Neuronal stem cell (in vitro differentiated cells): ENCODE results near the gene PIMREG.
A peak's percentile ranks its signal among the peaks of the same experiment; 100 is the strongest.

Source experiments
- DNase-seq: peaks from one replicate; pipeline ENCODE4 v3.0.0-alpha.2; 2013; ENCODE audit warnings: low spot score
- H2AFZ ChIP-seq: one replicate; pipeline ENCODE4 v1.6.1; 2013; ENCODE audit warnings: mild to moderate bottlenecking, low read length, inconsistent platforms
- H2AK5ac ChIP-seq: 2 replicates; pipeline ENCODE4 v1.6.1; 2013; ENCODE audit warnings: low read depth, mild to moderate bottlenecking, inconsistent platforms, low read length, moderate library complexity, mixed read lengths
- H2BK120ac ChIP-seq: 2 replicates; pipeline ENCODE4 v1.6.1; 2013; ENCODE audit warnings: low read depth, mild to moderate bottlenecking, inconsistent platforms, low read length, moderate library complexity, mixed read lengths
- H2BK12ac ChIP-seq: one replicate; pipeline ENCODE4 v1.6.1; 2013; ENCODE audit warnings: low read length, inconsistent platforms
- H2BK15ac ChIP-seq: 2 replicates; pipeline ENCODE4 v1.6.1; 2013; ENCODE audit warnings: mild to moderate bottlenecking, low read length, inconsistent platforms, mixed read lengths
- H2BK5ac ChIP-seq: one replicate; pipeline ENCODE4 v1.6.1; 2013; ENCODE audit warnings: inconsistent platforms, mild to moderate bottlenecking, low read length, moderate library complexity
- H3K14ac ChIP-seq: one replicate; pipeline ENCODE4 v1.6.1; 2013; ENCODE audit warnings: low read length, inconsistent platforms
- H3K18ac ChIP-seq: 2 replicates; pipeline ENCODE4 v1.6.1; 2013; ENCODE audit warnings: low read length, inconsistent platforms
- H3K23ac ChIP-seq: 2 replicates; pipeline ENCODE4 v1.6.1; 2013; ENCODE audit warnings: low read depth, mild to moderate bottlenecking, mixed read lengths, low read length, inconsistent platforms; ENCODE audit not compliant: poor library complexity
- H3K27ac ChIP-seq: replicated peaks from 3 replicates; pipeline ENCODE4 v1.5.1; 2013; ENCODE audit warnings: low read length, inconsistent platforms
- H3K27me3 ChIP-seq, 3 experiments: 2 replicates each; pipeline ENCODE4 v1.6.1; 2013; ENCODE audit warnings: low read length in 3 of 3, mild to moderate bottlenecking in 2 of 3, inconsistent platforms in 1 of 3, low read depth in 1 of 3, mixed read lengths in 1 of 3, moderate library complexity in 1 of 3; ENCODE audit not compliant: control insufficient read depth in 3 of 3, insufficient read depth in 3 of 3
- H3K36me3 ChIP-seq, 2 donors: replicated peaks in 1 of 2; 2 replicates each; pipeline ENCODE4 v1.6.1; 2013; ENCODE audit warnings: low read length in 2 of 2; ENCODE audit not compliant: control insufficient read depth in 2 of 2, insufficient read depth in 2 of 2
- H3K4ac ChIP-seq: 2 replicates; pipeline ENCODE4 v1.6.1; 2013; ENCODE audit warnings: inconsistent platforms, mild to moderate bottlenecking, low read length, moderate library complexity
- H3K4me1 ChIP-seq, 2 donors: 1 replicate in 1 of 2; 2 replicates in 1 of 2; pipeline ENCODE4 v1.6.1; 2013; ENCODE audit warnings: low read length in 2 of 2, low read depth in 1 of 2; ENCODE audit not compliant: control insufficient read depth in 2 of 2, insufficient read depth in 1 of 2
- H3K4me2 ChIP-seq: one replicate; pipeline ENCODE4 v1.6.1; 2013; ENCODE audit warnings: mild to moderate bottlenecking, low read length, inconsistent platforms; ENCODE audit not compliant: insufficient read depth, poor library complexity, severe bottlenecking
- H3K4me3 ChIP-seq, 2 donors: 2 replicates each; pipeline ENCODE4 v1.5.1; 2013; ENCODE audit warnings: low read length in 2 of 2, mild to moderate bottlenecking in 2 of 2, inconsistent platforms in 1 of 2, moderate library complexity in 1 of 2
- H3K79me1 ChIP-seq: one replicate; pipeline ENCODE4 v1.6.1; 2013; ENCODE audit warnings: low read depth, mild to moderate bottlenecking, inconsistent platforms, low read length, moderate library complexity
- H3K9ac ChIP-seq: one replicate; pipeline ENCODE4 v1.6.1; 2013; ENCODE audit warnings: mild to moderate bottlenecking, low read depth, low read length, inconsistent platforms; ENCODE audit not compliant: poor library complexity
- H3K9me3 ChIP-seq, 2 donors: replicated peaks in 1 of 2; 2 replicates each; pipeline versions ENCODE3 to v1.6.1; 2013; ENCODE audit warnings: low read length in 2 of 2, mild to moderate bottlenecking in 2 of 2, inconsistent platforms in 1 of 2, low read depth in 1 of 2, mixed read lengths in 1 of 2, moderate library complexity in 1 of 2; ENCODE audit not compliant: control insufficient read depth in 2 of 2, insufficient read depth in 1 of 2
- H4K8ac ChIP-seq: one replicate; pipeline ENCODE4 v1.6.1; 2013; ENCODE audit warnings: low read depth, mild to moderate bottlenecking, inconsistent platforms, low read length, moderate library complexity
- H4K91ac ChIP-seq: one replicate; pipeline ENCODE4 v1.6.1; 2013; ENCODE audit warnings: low read length, low read depth, mild to moderate bottlenecking, inconsistent platforms; ENCODE audit not compliant: poor library complexity
- WGBS, 2 donors: extraction: QIAGEN DNeasy Blood & Tissue Kit; methylation state at CpG; one replicate each; pipeline ENCODE4 v1.1.7; 2013; ENCODE audit warnings: missing lambda C conversion rate in 2 of 2, mixed read lengths in 1 of 2; ENCODE audit not compliant: insufficient read length in 2 of 2, insufficient replicate concordance in 1 of 2; ENCODE audit errors: extremely low coverage in 2 of 2; 5-methylcytosine and 5-hydroxymethylcytosine counted together

The PIMREG gene

DNA sequence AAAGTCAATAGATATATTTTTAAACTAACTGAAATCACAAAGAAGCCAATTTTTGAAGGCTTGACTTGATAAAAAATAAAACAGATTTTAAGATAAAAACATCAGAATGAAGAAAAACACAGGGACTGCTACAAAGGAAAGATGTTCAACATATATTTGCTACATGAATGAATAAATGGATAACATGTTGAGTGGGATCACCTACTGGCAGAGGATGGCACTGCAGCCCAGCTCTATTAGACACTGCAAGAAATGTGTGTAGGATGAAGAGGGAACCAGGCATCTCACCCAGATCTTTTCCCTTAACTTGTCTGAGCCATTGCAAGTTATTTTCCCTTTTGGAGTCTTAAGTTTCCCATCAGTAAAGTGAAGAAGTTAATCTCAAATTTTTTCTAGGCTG lies 13.5 kb upstream of the PIMREG start:
- Histone ChIP-seq H3K27ac (no peak overlapping the region), H2AFZ (no peak overlapping the region), H3K4ac (no peak overlapping the region), H2BK15ac (no peak overlapping the region), H3K14ac (no peak overlapping the region), H3K4me1 (peaks cover 6 to 20% of the 10 kb centered on the region in 2 donors), H2BK120ac (no peak overlapping the region), H3K79me1 (no peaks in the 10 kb centered on the region), H3K18ac (no peak overlapping the region), H3K27me3 (no peaks in the 10 kb centered on the region), H3K4me3 (no peak overlapping the region), H3K36me3 (no peaks in the 10 kb centered on the region), H2BK12ac (no peak overlapping the region), H4K91ac (no peak overlapping the region), H3K4me2 (no peak overlapping the region), H2BK5ac (no peak overlapping the region), H3K9me3 (no peaks in the 10 kb centered on the region), H4K8ac (no peak overlapping the region), H3K23ac (no peak overlapping the region), H2AK5ac (no peak overlapping the region), H3K9ac (no peak overlapping the region)
- no peak for DNase-seq

DNA sequence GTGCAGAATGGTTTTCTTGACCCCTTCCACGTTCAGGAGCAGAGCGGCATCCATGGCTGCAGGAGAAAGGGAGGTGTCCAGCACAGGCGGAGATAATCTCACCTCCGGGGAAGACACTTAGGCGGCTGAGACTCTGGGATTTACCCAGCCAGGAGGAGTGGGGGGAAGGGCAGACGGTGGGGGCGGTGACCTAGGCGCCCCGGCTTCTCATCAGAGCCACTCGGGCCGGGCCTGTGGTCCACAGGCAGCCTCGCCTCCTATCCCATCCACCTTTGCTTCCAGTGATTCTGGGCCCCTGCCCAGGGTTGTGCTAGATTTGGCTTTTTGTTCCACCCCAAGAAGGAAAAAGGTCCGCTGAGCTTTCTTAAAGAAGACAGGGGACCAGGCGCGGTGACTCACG lies 9.2 kb upstream of the PIMREG start, which contains the start of gene AIPL1:
Gene AIPL1, minus strand, starts transcription at position 71 of the 400 bp plus-strand sequence. Its CDS starts 17 bp downstream, at position 54.
- H3K23ac ChIP-seq: peak within 1 kb of the TSS; percentile 44

DNA sequence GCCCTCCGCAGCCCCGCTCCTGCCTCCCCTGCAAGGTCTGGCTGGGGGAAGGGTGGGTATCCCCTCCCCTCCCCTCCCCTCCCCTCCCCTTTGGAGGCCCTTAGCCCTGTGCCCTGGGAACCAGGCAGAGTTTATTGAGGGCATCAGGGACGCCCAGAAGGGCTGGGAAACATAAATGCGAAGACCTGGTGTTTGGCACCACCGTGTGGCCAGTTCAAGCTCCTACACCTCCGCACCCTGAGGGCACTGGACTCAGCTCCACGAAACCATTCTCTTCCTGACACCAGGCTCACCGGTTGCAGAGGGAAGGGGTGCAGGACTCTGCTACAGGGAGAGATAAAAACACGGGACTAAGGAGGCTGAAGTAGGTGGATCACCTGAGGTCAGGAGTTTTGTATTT lies 8.3 kb upstream of the PIMREG start:
- H2BK15ac ChIP-seq: peak overlapping the region; percentile 90
- WGBS, 2 donors: no CpG with 5 or more reads among the region's 9 CpGs
- no peak overlapping the region for H2BK12ac ChIP-seq
- H3K79me1 ChIP-seq: no peaks in the 10 kb centered on the region
- no peak overlapping the region for H4K8ac ChIP-seq
- H3K4me1 ChIP-seq: peaks cover 13 to 24% of the 10 kb centered on the region in 2 donors
- H3K4me2 ChIP-seq: no peak overlapping the region
- peak overlapping the region; percentile 62 for H2BK120ac ChIP-seq
- H3K9ac ChIP-seq: no peak overlapping the region
- H3K23ac ChIP-seq: no peak overlapping the region
- no peak overlapping the region for H3K27ac ChIP-seq
- no peak overlapping the region for H4K91ac ChIP-seq
- H3K18ac ChIP-seq: peak overlapping the region; percentile 94
- no peak overlapping the region for H3K14ac ChIP-seq
- H2AK5ac ChIP-seq: peak overlapping the region; percentile 77
- DNase-seq: peak; percentile 64
- no peaks in the 10 kb centered on the region for H3K9me3 ChIP-seq
- no peak overlapping the region for H2BK5ac ChIP-seq
- H3K4ac ChIP-seq: no peak overlapping the region
- H3K36me3 ChIP-seq: no peaks in the 10 kb centered on the region
- no peak overlapping the region for H3K4me3 ChIP-seq
- peak overlapping the region; percentile 71 for H2AFZ ChIP-seq
- H3K27me3 ChIP-seq: no peaks in the 10 kb centered on the region

More for the DNA sequence above, 9.2 kb upstream of the PIMREG start, which contains the start of gene AIPL1:
- no peaks in the 10 kb centered on the region for H3K36me3 ChIP-seq
- peak within 1 kb of the TSS; percentile 62 for H2BK120ac ChIP-seq
- no peaks in the 10 kb centered on the region for H3K27me3 ChIP-seq
- H2BK12ac ChIP-seq: no peak within 1 kb of the TSS
- H3K4me2 ChIP-seq: no peak within 1 kb of the TSS
- H2BK5ac ChIP-seq: peak within 1 kb of the TSS; percentile 79
- H2BK15ac ChIP-seq: peak within 1 kb of the TSS; percentile 95
- DNase-seq: no peak
- peak within 1 kb of the TSS; percentile 60 for H3K4ac ChIP-seq
- H4K91ac ChIP-seq: no peak within 1 kb of the TSS
- H3K79me1 ChIP-seq: no peaks in the 10 kb centered on the region
- no peak within 1 kb of the TSS for H4K8ac ChIP-seq
- H2AFZ ChIP-seq: peak within 1 kb of the TSS; percentile 71
- H3K27ac ChIP-seq: no peak within 1 kb of the TSS
- peak within 1 kb of the TSS; percentile 94 for H3K18ac ChIP-seq
- H3K9ac ChIP-seq: no peak within 1 kb of the TSS
- no peak within 1 kb of the TSS for H3K4me3 ChIP-seq
- peaks cover 10 to 15% of the 10 kb centered on the region in 2 donors for H3K4me1 ChIP-seq
- no peaks in the 10 kb centered on the region for H3K9me3 ChIP-seq
- no peak within 1 kb of the TSS for H3K14ac ChIP-seq
- no CpG with 5 or more reads among the region's 16 CpGs for WGBS, 2 donors
- H2AK5ac ChIP-seq: peak within 1 kb of the TSS; percentile 98

- H2AFZ ChIP-seq: no peak overlapping the region
- no peak overlapping the region for H2BK15ac ChIP-seq
- H3K23ac ChIP-seq: no peak overlapping the region
- H3K36me3 ChIP-seq: no peaks in the 10 kb centered on the region
- no peak overlapping the region for H2BK12ac ChIP-seq
- no peak overlapping the region for H2BK120ac ChIP-seq
- peaks cover 17 to 29% of the 10 kb centered on the region in 2 donors for H3K4me1 ChIP-seq
- no peak overlapping the region for H4K8ac ChIP-seq
- H2BK5ac ChIP-seq: no peak overlapping the region
- H3K9ac ChIP-seq: no peak overlapping the region
- H3K9me3 ChIP-seq: peaks cover 0 to 5% of the 10 kb centered on the region in 2 donors
- H3K4me3 ChIP-seq: no peak overlapping the region
- no peaks in the 10 kb centered on the region for H3K79me1 ChIP-seq
- no peak overlapping the region for H3K4me2 ChIP-seq
- H4K91ac ChIP-seq: no peak overlapping the region
- no peak for DNase-seq
- no peak overlapping the region for H3K27ac ChIP-seq
- WGBS, 2 donors: no CpG with 5 or more reads among the region's 4 CpGs
- H3K4ac ChIP-seq: no peak overlapping the region
- H2AK5ac ChIP-seq: no peak overlapping the region
- H3K14ac ChIP-seq: no peak overlapping the region
- H3K18ac ChIP-seq: no peak overlapping the region
- H3K27me3 ChIP-seq: no peaks in the 10 kb centered on the region
Measured at GRCh38 chr17:6437466-6437865, 6.8 kb upstream of the PIMREG start.
